NCI-H1930 (cell line): ENCODE results near the gene KLF13.

Source experiments
- DNase-seq, 2 experiments: peaks; one replicate each; lab custom pipeline; 2025; lab: John Stamatoyannopoulos, UW

Gene KLF13

DNA sequence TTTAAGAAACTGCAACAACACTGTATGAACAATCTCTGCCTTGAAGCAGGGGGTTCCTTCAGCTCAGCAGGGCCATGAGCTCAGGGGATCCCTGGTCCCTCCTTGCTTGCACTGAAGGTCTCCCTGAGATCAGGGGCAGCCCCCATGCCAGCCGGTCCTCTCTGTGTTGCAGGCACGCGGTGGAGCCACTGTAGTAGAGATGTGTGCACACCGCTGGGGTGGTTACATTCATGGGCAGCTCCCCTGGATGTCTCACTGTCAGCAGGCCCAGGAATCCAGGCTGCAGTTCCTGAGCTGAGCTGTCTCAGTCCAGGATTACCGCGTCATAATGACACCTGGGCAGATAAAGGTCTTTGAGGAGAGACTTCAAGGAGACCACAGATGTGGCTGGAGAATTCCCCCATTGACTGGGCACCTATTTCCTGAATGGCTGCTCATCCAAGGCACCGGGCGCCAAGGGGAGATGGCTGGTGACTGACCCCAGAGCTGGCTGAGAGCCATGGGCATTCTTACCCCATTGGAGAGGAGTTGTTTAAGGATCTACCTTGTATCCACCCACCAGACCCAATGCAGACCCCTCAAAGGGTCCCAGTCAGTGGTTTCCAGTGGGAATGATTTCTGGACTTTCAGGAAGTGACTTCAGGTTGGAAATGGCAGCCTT is 10.4 kb upstream of the KLF13 start:
- no peak for DNase-seq

DNA sequence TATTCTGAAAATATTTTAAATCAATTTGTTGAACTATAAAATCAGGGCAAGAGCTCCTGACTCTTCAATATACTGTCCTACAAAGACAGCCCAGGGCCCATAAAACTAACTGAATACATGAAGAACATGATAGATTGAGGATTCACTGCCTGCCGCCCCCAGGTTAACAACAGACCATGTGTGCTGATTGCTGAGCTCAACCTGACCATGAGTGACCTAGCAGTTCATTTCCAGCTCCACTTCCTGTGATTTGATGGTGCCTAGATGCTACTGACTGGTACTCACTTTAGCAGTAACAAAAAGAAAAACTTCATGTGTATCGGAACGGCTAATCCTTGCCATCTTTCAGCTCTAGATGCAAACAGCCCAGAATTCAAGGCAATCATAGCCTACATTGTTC is 9.6 kb upstream of the KLF13 start:
- no peak for DNase-seq

DNA sequence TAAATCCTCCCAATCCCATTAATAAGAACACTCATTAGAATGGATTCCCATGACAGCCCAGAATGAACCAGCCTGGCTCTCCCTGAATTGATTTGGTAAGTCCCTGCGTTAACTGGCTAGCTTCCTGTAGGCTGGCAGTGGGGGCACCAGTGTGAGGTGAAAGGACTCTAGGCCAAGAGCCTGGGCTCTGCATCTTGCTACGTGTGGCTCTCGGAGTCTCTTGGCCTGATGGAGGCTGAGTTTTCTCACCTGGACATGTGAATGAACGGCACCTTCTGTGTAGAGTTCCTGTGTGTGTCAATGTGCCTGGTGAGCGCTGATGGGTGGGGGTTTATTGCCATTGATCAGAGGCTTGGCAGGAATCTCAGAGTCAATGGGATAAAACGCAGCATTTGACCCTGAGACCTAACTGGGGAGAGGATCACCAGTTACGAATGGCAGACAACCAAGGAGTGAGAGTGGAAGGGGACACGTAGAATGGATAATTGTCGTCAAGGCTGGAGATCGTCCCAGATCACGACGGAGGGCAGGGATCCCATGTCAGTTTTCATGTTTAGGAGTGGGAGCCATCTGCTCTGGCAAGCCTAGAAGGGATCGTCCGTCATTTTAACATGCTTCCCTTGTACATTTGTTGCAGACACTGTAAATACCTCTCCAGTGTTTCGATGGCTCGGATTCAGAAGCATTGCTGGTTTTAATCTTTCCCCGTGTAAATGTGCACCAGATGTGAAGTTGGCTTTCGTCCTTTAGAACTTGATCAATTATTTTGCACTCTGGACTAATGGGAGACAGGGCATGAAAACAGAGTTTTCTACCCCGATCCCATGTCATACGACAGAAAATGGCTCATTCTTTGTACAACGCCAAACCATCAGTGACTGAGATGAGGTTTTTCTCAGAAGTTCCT is 9.0 kb upstream of the KLF13 start:
- DNase-seq = no peak

DNA sequence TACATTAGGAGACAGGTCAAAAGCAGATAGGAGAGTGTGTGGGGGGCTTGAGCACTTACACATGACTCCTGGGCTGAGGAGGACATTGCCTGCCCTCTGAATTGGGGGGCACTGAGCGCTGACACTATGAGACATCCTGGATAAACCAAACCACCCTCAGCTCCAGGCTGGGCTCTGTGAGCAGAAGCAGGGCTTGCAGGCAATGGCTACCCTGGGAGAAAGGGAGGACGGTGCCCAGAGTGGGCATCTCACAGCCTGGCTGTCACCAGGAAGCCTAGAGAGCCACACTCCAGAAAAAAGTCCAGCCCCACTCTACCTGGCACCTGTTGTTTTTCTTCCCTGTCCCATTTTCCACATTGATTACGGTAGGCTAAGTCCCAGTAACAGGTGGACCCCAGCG is 8.2 kb upstream of the KLF13 start:
- no peak for DNase-seq

DNA sequence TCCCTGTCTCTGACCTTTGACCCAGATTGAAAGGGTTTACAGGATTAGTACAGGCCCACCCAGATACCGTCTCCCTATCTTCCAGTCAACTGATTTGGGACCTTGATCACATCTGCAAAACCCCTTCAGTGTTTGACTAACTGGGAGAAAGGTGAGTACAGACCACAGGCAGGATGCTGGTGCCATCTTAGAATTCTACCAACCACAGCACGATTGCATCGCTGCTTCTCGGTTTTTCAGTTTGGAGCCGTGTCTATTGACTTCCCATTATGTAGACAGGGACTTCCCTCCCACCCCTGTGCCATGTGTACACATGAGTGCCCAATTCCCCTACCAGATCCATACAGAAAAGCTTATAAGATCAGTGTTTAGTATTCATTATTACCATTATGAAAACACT is 6.6 kb upstream of the KLF13 start:
- DNase-seq = no peak

DNA sequence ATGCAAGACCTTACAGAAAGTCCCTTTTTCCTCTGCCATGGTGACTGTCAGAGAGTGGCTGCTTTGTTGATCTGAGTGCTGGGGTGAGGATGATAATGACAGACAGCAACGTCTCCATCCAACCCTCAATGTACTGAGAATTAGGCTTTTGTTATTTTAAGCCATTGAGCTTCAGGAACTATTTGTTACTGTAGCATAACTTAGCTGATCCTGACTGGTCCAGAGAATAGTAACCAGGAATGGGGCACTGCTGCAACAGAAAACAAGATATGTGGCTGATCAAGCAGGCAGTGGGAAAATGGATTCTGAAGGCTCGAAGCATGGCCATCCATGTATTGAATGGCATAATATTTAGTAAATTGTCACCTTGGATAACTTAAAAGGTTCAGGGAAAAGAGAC is 5.2 kb upstream of the KLF13 start:
- no peak for DNase-seq

DNA sequence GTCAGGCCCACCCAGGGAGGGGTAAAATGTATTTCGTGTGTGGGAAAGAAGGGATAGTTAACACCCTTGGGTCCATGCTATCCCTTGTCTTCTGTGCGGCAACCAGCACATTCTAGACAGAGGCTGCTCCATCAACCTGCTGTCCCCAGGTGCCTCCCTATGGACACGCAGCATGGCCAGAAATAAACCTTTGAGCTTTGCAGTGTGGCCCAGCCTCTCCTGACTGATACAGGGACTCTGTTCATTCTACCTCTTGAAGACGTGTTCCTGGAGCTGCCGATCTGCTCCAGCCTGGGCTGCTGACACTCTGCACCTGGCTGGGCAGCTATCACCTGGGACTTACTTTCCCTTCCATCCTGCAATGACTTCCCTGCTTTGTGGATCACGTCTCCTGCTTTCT is 4.1 kb upstream of the KLF13 start:
- no peak for DNase-seq

DNA sequence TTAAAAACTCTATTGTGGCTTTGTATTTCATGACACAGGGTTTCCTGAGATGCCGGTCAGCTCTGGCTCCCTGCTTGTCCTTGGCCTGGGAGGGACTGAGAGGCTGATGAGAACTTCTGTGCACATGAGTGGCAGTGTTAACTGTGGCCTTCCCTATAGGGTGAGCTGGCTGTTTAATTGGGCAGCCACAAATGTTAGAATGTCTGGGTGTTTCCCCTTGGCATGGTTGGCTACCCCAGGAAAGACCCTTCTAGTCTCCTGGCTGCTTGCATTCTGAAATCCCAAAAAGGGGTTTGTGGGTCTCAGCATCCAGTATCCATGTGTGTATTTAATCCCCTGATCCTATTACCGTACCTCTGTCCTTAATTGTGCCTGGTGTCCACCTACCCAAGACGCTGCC is 3.0 kb upstream of the KLF13 start:
- no peak for DNase-seq

DNA sequence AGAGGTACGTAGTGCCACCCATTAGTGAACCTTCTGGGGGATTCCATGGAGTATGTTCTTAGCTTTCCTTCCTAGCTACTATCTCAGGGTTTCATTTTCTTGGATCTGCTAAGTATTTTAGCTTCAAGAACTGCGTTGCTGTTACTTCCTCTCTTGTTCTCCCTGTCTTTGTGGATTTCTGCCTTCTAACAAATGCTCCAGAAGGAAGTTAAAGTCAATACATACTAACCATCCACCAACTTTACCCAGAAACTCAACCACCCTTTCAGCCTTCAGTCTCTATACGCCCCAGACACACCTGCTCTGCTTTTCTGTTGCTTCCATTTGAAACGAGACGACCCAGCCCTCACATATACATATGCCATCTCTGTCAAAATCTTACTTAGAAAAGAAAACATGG is 2.4 kb upstream of the KLF13 start:
- DNase-seq = no peak

DNA sequence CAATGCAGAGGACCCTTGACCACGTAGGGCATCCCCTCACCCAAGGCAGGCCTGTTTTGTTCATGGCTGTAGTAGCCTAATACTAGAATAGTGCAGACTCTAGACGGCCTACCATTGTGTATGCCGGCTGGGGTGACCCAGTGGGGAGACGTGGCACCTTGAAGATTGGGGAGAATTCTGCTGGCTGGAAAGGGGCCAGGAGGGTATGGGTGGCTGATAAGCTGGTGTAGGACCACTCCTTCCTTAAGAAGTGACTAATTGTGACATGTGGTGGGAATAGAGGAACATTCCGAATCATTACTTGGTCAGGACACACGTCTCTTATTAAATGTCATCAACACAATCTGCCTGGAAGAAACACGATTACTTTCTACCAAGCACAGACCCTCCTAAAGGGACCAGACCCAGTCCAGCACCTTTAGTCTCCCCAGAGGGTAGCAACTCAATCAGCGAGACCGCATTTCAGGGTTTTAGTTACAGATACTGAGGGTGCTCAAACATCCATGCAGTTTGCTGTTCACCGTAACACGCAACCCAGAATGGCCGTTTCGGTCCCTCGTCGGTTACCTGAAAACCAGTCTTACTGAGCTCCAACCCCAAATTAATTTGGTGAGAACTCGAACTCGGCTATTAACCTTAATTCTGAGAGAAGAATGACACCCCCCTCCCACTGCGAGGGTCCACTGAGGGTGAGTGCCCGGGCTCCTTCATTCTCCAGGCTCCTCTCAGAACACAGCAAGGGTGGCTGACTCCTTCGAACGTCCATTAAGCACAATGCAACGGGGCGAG is 1.6 kb upstream of the KLF13 start:
- DNase-seq = no peak

DNA sequence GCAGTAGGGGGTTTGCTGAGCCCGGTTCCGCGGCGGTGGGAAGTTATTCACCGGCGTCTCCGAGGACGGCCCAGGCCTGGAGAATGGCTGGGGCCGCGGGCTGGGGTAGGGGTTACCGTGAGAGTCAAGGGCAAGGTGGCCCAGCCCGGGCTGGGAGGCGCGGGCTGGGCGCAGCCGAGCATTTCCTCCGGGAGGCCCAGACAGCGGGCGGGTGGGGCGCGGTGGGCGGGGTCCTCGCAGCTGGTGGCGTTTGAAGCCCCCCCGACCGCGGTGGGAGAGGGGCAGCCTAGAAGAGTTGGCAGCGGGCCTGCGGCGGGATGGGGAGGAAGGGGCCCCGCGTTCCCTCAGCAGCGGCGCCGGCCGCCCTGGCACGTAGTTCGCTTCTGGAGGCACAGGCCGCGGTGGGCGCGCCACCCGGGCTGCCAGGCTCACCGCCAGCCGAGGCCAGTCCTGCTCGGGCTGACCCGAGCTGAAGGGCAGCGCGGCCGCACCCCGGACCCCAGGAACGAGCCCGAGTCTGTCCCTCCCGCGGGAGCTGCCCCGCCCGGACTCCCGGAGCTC is 960 bp upstream of the KLF13 start:
- DNase-seq = no peak

DNA sequence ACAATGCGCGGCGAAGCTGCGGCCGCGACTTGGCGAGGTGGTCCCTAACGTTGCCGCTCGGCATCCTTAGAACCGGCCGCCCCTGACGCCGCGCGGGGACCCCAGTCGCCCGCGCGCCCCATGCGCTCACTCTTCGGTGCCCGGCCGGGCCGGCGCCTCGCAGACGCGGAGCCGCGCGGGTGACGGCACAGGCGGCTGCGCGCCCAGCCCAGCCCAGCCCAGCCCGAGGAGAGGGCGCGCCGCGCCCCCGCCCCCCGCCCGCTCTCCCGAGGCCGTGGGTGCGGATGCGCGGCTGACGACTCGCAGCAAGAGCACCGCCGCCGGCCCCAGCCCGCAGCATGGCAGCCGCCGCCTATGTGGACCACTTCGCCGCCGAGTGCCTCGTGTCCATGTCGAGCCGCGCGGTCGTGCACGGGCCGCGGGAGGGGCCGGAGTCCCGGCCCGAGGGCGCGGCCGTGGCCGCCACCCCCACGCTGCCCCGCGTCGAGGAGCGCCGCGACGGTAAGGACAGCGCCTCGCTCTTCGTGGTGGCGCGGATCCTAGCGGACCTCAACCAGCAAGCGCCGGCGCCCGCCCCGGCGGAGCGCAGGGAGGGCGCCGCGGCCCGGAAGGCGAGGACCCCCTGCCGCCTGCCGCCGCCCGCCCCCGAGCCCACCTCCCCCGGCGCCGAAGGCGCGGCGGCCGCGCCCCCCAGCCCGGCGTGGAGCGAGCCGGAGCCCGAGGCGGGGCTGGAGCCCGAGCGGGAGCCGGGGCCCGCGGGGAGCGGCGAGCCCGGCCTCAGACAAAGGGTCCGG is 437 bp downstream of the KLF13 start:
- DNase-seq = no peak

DNA sequence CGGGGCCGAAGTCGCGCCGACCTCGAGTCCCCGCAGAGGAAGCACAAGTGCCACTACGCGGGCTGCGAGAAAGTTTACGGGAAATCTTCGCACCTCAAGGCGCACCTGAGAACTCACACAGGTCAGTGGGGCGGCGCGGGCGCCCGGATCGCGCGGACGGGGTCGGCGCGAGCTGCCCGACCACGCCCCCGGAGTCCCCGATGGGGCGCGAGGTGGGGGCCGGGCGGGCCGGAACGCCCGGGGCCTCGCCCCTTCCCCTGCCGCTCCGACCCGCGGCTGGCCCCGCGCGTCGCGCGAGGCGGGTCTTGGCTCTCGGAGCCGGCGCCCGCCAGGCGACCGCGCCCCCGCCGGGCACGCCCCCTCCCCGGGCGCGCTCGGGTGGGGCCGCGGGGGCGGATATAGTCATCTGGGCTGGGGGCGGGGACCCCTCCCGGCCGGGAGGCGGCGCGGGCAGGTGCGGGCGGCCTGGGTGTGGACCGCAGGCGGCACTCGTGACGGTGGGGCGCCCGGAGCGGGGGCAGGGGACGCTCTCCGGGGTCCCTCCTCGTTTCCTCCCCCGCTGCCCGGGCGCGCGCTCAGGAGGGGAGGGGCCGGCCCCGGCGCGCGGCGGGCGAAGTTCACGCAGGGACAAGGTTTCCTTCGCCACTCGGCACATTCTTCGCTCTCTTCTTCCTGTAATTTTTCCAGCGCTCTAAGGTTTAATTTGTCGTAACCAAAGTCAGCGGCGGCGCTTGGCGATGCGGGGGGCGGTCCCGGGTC is 1.2 kb downstream of the KLF13 start:
- peak; percentile 23 to 49 for DNase-seq

DNA sequence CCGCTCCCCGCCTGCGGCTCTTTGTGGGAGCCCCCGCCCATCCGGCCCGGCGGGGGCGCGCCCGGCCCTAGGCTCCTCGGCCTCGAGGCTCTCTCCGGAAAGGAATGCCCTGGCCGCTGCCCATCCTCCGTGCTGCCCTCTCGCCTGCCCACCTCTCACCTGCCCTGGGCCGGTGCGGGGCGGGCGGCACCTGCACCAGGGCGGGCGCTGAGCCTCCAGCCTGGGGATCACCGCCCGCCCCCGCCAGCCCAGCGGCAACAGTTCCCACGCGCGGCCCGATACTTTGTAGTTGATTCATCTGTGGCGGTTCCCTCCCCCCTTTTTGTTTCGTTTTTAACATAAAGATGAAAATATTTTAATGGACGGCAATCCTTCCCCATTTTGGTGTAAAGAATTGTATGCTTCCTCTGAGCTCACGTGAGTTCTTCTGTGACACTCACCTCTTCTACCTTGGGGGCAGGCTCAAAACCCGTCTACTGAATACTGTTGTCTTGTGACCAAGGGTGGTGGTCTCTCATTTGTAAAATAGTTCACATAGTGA is 1.9 kb downstream of the KLF13 start:
- DNase-seq = no peak

DNA sequence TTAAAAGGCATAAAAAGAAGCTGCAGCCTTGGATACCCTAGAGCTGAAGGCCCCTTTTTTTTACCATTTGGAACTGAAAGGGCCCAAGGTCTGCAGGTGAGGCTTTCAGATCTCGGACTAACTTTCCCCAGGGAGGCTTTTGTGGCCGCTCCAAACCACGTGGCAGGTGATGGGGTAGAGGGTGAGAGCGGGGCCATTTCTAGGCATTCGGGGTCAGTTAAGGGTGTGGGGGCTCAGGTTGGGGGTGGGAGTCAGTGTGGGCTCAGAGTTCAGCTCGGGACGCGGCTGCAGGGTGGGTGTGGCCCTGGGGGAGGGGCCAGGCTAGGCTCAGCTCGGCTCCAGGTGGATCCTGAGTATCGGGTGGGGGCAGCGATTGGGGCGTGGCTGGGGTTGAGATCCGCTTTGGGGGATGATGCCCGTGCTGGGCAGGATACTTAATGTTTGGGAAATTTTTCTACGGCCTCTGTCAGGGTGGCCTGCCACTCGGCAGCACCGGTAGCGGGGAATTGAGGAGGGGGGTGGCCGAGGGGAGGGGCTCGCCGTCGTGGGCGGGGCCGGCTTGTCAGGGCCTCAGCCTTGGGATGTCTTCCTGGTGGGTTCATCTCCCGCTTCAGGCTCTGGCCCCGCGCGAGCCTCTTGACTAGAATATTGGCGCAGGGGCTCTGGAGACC is 2.5 kb downstream of the KLF13 start:
- DNase-seq = no peak

DNA sequence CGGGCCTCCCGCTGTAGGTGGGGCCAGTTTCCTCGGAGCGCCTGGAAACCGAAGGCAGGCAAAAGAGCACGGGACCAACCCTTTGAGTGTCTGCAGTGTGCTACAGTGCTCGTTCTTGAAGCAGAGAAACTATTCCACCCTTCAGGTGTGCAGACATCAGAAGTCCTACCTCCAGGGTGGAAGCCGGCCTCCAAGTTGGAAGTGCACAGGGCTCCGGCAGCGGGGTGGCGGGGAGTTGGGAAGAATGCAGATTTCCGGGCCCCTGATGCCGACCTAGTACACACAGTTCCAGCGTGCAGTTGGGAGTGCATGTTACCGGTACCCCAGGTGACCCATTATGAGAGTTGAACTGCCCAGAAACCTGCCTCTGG is 3.0 kb downstream of the KLF13 start:
- DNase-seq = no peak

DNA sequence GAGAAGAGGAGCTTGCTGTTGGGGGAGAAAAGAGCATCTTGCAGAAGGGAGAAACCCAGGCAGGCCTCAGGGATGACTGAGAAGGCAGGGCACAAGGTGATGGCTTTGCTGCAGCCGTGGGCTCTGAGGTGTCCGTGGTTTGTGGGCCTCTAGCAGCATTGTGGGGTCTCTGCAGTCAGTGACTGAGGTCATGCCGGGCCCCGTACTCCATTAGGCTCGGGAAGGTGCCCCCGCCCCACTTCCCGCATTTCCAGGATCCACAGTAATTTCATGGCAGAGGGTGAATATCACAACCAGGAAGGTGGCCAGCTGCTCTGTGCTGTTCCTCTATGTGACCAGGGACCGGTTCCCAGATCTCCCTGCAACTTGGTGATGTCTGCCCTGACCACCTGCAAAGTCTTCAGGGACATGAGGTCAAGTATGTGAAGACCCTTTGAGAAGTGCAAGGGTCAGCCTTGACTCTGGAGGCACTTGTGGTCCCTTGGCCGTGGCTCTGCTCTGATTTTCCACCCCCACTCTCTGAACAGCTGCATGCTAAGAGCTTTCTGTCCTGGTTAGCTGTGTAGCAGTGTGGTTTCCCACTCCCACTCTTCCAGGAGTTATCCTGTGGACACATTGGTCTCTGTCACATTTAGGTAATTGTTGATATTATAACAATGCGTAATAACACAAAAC is 3.6 kb downstream of the KLF13 start:
- no peak for DNase-seq

DNA sequence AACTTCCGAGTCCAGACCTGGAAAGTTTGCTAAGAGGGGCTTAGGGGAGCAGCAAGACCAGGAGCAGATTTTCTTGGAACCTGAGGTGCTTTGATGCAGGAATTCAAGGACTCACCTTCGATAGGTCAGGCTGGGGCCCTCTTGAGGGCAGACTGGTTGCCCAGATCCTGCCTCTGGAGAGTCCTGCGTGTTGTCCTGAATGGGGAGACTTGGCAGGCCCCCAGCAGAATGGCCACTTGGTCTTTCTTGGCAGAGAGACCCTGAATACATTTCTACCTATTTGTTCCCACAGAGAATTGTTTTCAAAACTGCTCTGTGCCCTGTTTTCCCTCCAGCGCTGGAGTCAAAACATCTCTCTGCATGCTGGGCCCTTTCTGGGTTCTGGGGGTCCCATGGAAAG is 4.2 kb downstream of the KLF13 start:
- DNase-seq = no peak

DNA sequence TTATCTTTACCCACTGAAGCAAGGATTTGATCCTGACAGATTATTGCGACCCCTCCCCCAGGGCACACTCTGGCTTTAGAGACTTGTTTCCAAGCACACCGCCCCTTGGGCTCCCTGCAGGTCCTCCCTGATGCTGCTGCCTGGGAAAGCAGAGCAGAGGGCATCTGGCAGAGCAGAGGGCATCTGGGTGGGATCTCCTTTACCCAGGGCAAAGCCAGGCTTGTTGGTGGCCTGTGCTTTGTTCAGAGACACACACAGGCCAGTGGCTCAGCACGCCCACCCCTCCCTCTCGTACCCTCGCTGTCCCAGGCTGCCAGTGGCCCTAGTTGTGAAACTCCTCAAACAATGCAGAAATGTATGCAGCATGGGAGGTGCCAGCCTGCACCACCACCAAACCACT is 4.8 kb downstream of the KLF13 start:
- no peak for DNase-seq
